ENCODE measurements around the gene COQ2.
"Not testable (repeated sequence)": the region's sequence is repeated elsewhere in the genome, so short reads cannot be mapped to it uniquely, and the experiment has no call there.

The COQ2 gene

GRCh38 chr4:83240379-83240875 is 44.2 kb downstream of the COQ2 start:
- H3K4me3 ChIP-seq (ENCODE audit: low read depth, low read length): no peak overlapping the region
- in situ Hi-C loops (cut with HindIII; ENCODE audit: low sequenced_read_pairs): no loop called here
- no peak for DNase-seq (ENCODE audit: low read depth)
- TF ChIP-seq CTCF (IDR thresholded peaks at IDR 0.05; ENCODE audit: low read depth, low read length, missing control alignments): no peak

GRCh38 chr4:83238393-83239248 is 46.0 kb downstream of the COQ2 start:
- no peak overlapping the region for H3K4me3 ChIP-seq (ENCODE audit: low read depth, low read length)
- in situ Hi-C loops (cut with HindIII; ENCODE audit: low sequenced_read_pairs): no loop called here
- no peak for TF ChIP-seq CTCF (IDR thresholded peaks at IDR 0.05; ENCODE audit: low read depth, low read length, missing control alignments)
- DNase-seq (ENCODE audit: low read depth): no peak

GRCh38 chr4:83237591-83237990 is 47.0 kb downstream of the COQ2 start:
- no peak for TF ChIP-seq CTCF (IDR thresholded peaks at IDR 0.05; ENCODE audit: low read depth, low read length, missing control alignments)
- no peak for DNase-seq (ENCODE audit: low read depth)
- no peak overlapping the region for H3K4me3 ChIP-seq (ENCODE audit: low read depth, low read length)
- in situ Hi-C loops (cut with HindIII; ENCODE audit: low sequenced_read_pairs): no loop called here

- DNase-seq (ENCODE audit: low read depth); H3K4me3 ChIP-seq (ENCODE audit: low read depth, low read length); in situ Hi-C loops (cut with HindIII; ENCODE audit: low sequenced_read_pairs): not testable (repeated sequence)
Measured at GRCh38 chr4:83235645-83236133, 48.9 kb downstream of the COQ2 start.

- in situ Hi-C loops (cut with HindIII; ENCODE audit: low sequenced_read_pairs): no loop called here
- no peak for TF ChIP-seq CTCF (IDR thresholded peaks at IDR 0.05; ENCODE audit: low read depth, low read length, missing control alignments)
- no peak overlapping the region for H3K4me3 ChIP-seq (ENCODE audit: low read depth, low read length)
- DNase-seq (ENCODE audit: low read depth): no peak
Measured at GRCh38 chr4:83234902-83235644, 49.5 kb downstream of the COQ2 start.

- not testable (repeated sequence) for DNase-seq (ENCODE audit: low read depth)
Measured at GRCh38 chr4:83234387-83234786, 50.2 kb downstream of the COQ2 start.

GRCh38 chr4:83232082-83232481 is 52.5 kb downstream of the COQ2 start:
- DNase-seq (ENCODE audit: low read depth): no peak
- TF ChIP-seq CTCF (IDR thresholded peaks at IDR 0.05; ENCODE audit: low read depth, low read length, missing control alignments): no peak
- in situ Hi-C loops (cut with HindIII; ENCODE audit: low sequenced_read_pairs): no loop called here
- no peak overlapping the region for H3K4me3 ChIP-seq (ENCODE audit: low read depth, low read length)

More at GRCh38 chr4:83234387-83234786, 50.2 kb downstream of the COQ2 start:
- H3K4me3 ChIP-seq (ENCODE audit: low read depth, low read length); in situ Hi-C loops (cut with HindIII; ENCODE audit: low sequenced_read_pairs): not testable (repeated sequence)

Measured in astrocyte of the cerebellum (primary cell).